ENCODE results near the gene DLGAP1.

DLGAP1 gene

GRCh38 chr18:3510896-3511295, 944.2 kb downstream of the DLGAP1 start:
- DNase-seq: no peak

GRCh38 chr18:3510024-3510423, 945.1 kb downstream of the DLGAP1 start:
- DNase-seq: no peak

GRCh38 chr18:3508576-3509549, 946.2 kb downstream of the DLGAP1 start:
- no peak for DNase-seq

- DNase-seq: no peak
Observed at GRCh38 chr18:3504637-3505036, 950.5 kb downstream of the DLGAP1 start.

- no peak for DNase-seq
Observed at GRCh38 chr18:3502650-3503049, 952.5 kb downstream of the DLGAP1 start.

- no peak for DNase-seq
Observed at GRCh38 chr18:3500016-3500415, 955.1 kb downstream of the DLGAP1 start.

GRCh38 chr18:3499501-3499900, 955.6 kb downstream of the DLGAP1 start:
- DNase-seq: no peak

GRCh38 chr18:3498698-3499471, 956.2 kb downstream of the DLGAP1 start:
- DNase-seq: no peak

- DNase-seq: no peak
Observed at GRCh38 chr18:3495691-3496430, 959.2 kb downstream of the DLGAP1 start.

GRCh38 chr18:3494569-3494968, 960.5 kb downstream of the DLGAP1 start:
- DNase-seq: no peak

GRCh38 chr18:3494245-3494526, 960.9 kb downstream of the DLGAP1 start:
- DNase-seq: no peak

GRCh38 chr18:3493501-3494244, 961.4 kb downstream of the DLGAP1 start:
- DNase-seq: no peak

GRCh38 chr18:3492721-3493120, 962.4 kb downstream of the DLGAP1 start:
- no peak for DNase-seq

GRCh38 chr18:3491981-3492555, 963.0 kb downstream of the DLGAP1 start:
- no peak for DNase-seq

GRCh38 chr18:3489462-3489861, 965.6 kb downstream of the DLGAP1 start:
- DNase-seq: no peak

- no peak for DNase-seq
Observed at GRCh38 chr18:3486512-3486911, 968.6 kb downstream of the DLGAP1 start.

GRCh38 chr18:3485153-3486149, 969.7 kb downstream of the DLGAP1 start:
- no peak for DNase-seq

GRCh38 chr18:3482258-3482657, 972.8 kb downstream of the DLGAP1 start:
- DNase-seq: no peak

GRCh38 chr18:3481696-3482210, 973.4 kb downstream of the DLGAP1 start:
- no peak for DNase-seq

GRCh38 chr18:3480827-3481573, 974.1 kb downstream of the DLGAP1 start:
- no peak for DNase-seq

Measured in NCI-H226 (cell line).